ENCODE results near the gene TXLNG.
"Not testable (repeated sequence)": the region's sequence is repeated elsewhere in the genome, so short reads cannot be mapped to it uniquely, and the experiment has no call there.

DNA sequence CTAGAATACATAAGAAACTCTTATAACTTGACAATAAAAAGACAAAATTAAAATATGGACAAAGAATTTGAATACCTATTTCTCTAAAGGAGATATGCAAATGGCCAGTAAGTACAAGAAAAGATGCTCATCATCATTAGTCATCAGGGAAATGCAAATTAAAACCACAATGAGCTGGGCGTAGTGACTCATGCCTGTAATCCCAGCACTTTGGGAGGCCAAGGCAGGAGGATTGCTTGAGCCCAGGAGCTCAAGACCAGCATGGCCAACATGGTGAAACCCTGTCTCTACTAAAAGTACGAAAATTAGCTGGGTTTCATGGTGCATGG lies 69.8 kb downstream of the TXLNG start:
- not testable (repeated sequence) for TF ChIP-seq CTCF (IDR thresholded peaks at IDR 0.05; ENCODE audit: insufficient read depth, low read length); REST (IDR thresholded peaks at IDR 0.05; ENCODE audit: insufficient replicate concordance, low read depth); POLR2AphosphoS5 (IDR thresholded peaks at IDR 0.05; ENCODE audit: low read depth); SPI1 (IDR thresholded peaks at IDR 0.05; ENCODE audit: borderline replicate concordance, low read depth); GABPA (IDR thresholded peaks at IDR 0.05; ENCODE audit: low read depth)

Measured in HL-60 (cell line).